Smooth muscle cell (in vitro differentiated cells): ENCODE data around the gene SURF4. TPM values are rescaled to one million over a fixed set of nuclear protein-coding genes. Genes with fewer than 3 reads are reported as not detected.

Experiments used
- DNase-seq: peaks from one replicate; lab custom pipeline; 2025; ENCODE audit not compliant: unreplicated experiment; lab: John Stamatoyannopoulos, UW
- H2AFZ ChIP-seq: fragments of 200-600 bp; sonication (generic); 2 replicates; pipeline ENCODE4 v1.6.0; 2016; ENCODE audit warnings: antibody characterized with exemption, low read depth, mild to moderate bottlenecking
- H3F3A ChIP-seq: fragments of 200-600 bp; sonication (generic); 2 replicates; pipeline ENCODE4 v1.6.0; 2017; ENCODE audit warnings: antibody characterized with exemption, low read depth
- H3K27ac ChIP-seq: fragments of 200-600 bp; sonication (generic); 2 replicates; pipeline ENCODE4 v1.5.1; 2016; ENCODE audit warnings: low read depth, mild to moderate bottlenecking
- H3K27me3 ChIP-seq: fragments of 200-600 bp; sonication (generic); 2 replicates; pipeline ENCODE4 v1.6.1; 2016; ENCODE audit warnings: low read depth, mild to moderate bottlenecking
- H3K36me3 ChIP-seq: fragments of 200-600 bp; sonication (generic); 2 replicates; pipeline ENCODE4 v1.5.1; 2016; ENCODE audit warnings: low read depth
- H3K4me1 ChIP-seq: fragments of 200-600 bp; sonication (generic); 2 replicates; pipeline ENCODE4 v1.5.1; 2016; ENCODE audit warnings: low read depth
- H3K4me2 ChIP-seq: fragments of 200-600 bp; sonication (generic); 2 replicates; pipeline ENCODE4 v1.6.0; 2016; ENCODE audit warnings: mild to moderate bottlenecking
- H3K4me3 ChIP-seq: fragments of 200-600 bp; sonication (generic); 2 replicates; pipeline ENCODE4 v1.5.1; 2016; ENCODE audit warnings: mild to moderate bottlenecking
- H3K79me2 ChIP-seq: fragments of 200-600 bp; sonication (generic); 2 replicates; pipeline ENCODE4 v1.6.0; 2016; ENCODE audit warnings: low read depth, mild to moderate bottlenecking
- H3K9ac ChIP-seq: fragments of 200-600 bp; sonication (generic); 2 replicates; pipeline ENCODE4 v1.6.0; 2016; ENCODE audit warnings: low read depth
- H3K9me3 ChIP-seq: fragments of 200-600 bp; sonication (generic); replicated peaks from 2 replicates; pipeline ENCODE4 v1.5.1; 2016; ENCODE audit warnings: low read depth
- H4K20me1 ChIP-seq: fragments of 200-600 bp; sonication (generic); 2 replicates; pipeline ENCODE4 v1.6.0; 2016; ENCODE audit warnings: low read depth
- WGBS: methylation state at CpG from one replicate; pipeline ENCODE4 v1.1.7; 2016; ENCODE audit warnings: low lambda C conversion rate; 5-methylcytosine and 5-hydroxymethylcytosine counted together
- polyA plus RNA-seq: library from polyadenylated mRNA; unstranded; fragments of >200 nt; fragmentation: Nextera tagmentation; extraction: Ambion mirVana; gene quantifications from 2 replicates; pipeline ENCODE4 v1.2.1, GENCODE V29; 2016
- total RNA-seq: library from RNA; depleted of rRNA; stranded (reverse); fragments of >200 nt; gene quantifications from 2 replicates; pipeline ENCODE4 v1.2.3, GENCODE V29; 2014
- TF ChIP-seq, protein P1 (sequence below): fragments of 200-600 bp; sonication (generic); IDR thresholded peaks from 2 replicates; pipeline ENCODE4 v1.5.1; 2017; ENCODE audit warnings: borderline replicate concordance, mild to moderate bottlenecking, antibody characterized with exemption; ENCODE audit not compliant: insufficient read depth, poor library complexity, severe bottlenecking

Gene SURF4
- total and polyA plus RNA-seq, 2 experiments from 2014 or later, result 353 to 396 TPM

DNA sequence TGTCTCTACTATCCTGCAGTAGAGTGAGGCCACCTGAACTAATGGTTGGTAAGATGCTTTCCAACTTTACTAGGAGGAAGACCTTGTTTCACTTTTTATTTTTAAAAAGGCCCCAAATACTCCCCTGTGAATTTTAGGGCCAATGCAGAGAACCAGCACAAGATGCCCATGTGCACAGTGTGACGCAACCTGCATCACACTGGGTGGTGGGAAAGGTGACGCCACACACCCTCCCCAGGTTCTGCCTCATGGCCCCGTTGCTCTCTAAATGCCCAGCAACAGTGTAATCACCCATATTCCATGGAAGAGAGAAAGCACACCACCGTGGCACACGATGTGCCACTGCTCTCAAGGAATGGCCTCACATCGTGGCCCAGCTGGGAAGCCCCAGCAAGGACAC, 6.4 kb downstream of the SURF4 start:
- H3K27me3 ChIP-seq, result no peaks in the 10 kb centered on the region
- WGBS, result 94% methylated on average over 6 of the region's 6 CpGs
- H3K9ac ChIP-seq, result no peak overlapping the region
- H3F3A ChIP-seq, result peaks cover 36% of the 10 kb centered on the region
- no peak overlapping the region for H3K27ac ChIP-seq
- DNase-seq, result no peak
- no peak overlapping the region for H2AFZ ChIP-seq
- peaks cover 13% of the 10 kb centered on the region for H3K36me3 ChIP-seq
- TF ChIP-seq, protein P1, sequence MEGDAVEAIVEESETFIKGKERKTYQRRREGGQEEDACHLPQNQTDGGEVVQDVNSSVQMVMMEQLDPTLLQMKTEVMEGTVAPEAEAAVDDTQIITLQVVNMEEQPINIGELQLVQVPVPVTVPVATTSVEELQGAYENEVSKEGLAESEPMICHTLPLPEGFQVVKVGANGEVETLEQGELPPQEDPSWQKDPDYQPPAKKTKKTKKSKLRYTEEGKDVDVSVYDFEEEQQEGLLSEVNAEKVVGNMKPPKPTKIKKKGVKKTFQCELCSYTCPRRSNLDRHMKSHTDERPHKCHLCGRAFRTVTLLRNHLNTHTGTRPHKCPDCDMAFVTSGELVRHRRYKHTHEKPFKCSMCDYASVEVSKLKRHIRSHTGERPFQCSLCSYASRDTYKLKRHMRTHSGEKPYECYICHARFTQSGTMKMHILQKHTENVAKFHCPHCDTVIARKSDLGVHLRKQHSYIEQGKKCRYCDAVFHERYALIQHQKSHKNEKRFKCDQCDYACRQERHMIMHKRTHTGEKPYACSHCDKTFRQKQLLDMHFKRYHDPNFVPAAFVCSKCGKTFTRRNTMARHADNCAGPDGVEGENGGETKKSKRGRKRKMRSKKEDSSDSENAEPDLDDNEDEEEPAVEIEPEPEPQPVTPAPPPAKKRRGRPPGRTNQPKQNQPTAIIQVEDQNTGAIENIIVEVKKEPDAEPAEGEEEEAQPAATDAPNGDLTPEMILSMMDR, result no peak
- H3K79me2 ChIP-seq, result peaks cover 95% of the 10 kb centered on the region
- no peaks in the 10 kb centered on the region for H3K9me3 ChIP-seq
- H4K20me1 ChIP-seq, result peaks cover 100% of the 10 kb centered on the region
- H3K4me3 ChIP-seq, result no peak overlapping the region
- peaks cover 12% of the 10 kb centered on the region for H3K4me1 ChIP-seq
- H3K4me2 ChIP-seq, result no peak overlapping the region

DNA sequence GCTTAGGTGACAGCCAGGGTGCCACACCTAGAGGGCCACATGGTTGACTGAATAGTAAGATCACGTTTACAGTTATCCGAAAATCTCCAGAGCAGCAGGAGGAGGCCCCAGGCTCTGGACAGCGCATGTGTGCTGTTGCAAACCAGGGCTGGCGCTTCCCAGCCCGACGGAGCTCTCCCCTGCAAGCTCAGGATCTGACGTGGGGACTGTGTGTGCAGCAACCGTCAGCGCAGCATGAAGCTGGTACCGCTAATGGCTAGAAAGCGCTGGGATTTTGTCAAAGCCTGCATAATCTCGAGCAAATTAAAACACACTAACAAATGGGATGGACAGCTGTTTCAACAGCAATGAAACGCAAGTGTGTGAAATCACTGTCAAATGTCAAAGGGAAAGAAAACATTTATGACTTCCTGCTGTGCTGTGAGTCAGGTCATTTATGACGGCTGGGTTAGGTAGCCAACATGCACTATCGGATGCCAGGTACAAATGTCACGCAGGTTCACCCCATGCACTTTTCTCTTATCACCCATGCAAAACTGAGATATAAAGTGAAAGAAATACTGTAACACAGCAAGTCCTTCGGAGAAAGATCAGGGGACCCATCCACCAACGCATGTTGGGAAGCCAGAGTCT, 7.5 kb downstream of the SURF4 start:
- Histone ChIP-seq H3K9ac (no peak overlapping the region), H4K20me1 (peaks cover 100% of the 10 kb centered on the region), H3K9me3 (no peaks in the 10 kb centered on the region), H2AFZ (no peak overlapping the region), H3K27ac (no peak overlapping the region), H3K36me3 (peaks cover 13% of the 10 kb centered on the region), H3F3A (peaks cover 32% of the 10 kb centered on the region), H3K79me2 (peaks cover 87% of the 10 kb centered on the region), H3K27me3 (no peaks in the 10 kb centered on the region), H3K4me2 (no peak overlapping the region), H3K4me3 (no peak overlapping the region), H3K4me1 (peaks cover 7% of the 10 kb centered on the region)
- TF ChIP-seq, protein P1, result no peak
- DNase-seq, result no peak
- 87% methylated on average over 18 of the region's 18 CpGs for WGBS

DNA sequence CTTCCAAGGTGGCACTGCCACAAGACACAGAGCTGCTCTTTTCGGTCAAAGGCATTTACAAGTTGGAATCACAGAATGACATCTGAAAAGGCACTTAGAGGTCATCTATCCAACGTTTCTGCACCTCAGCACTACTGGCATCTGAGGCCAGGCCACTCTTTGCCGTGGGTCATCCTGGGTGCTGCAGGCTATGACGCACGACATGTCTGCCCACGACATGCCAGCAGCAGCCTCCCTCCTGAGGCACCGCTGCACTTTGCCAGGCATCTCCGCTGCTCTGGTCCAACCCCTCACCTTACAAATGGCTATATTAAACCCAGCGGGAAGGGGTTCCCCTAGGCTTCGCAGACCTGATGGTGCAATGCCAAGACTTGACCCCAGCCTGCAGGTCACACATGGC, 8.1 kb downstream of the SURF4 start:
- peaks cover 35% of the 10 kb centered on the region for H3F3A ChIP-seq
- H3K9me3 ChIP-seq, result no peaks in the 10 kb centered on the region
- no peaks in the 10 kb centered on the region for H3K27me3 ChIP-seq
- no peak for DNase-seq
- 96% methylated on average over 10 of the region's 10 CpGs for WGBS
- no peak overlapping the region for H3K27ac ChIP-seq
- no peak overlapping the region for H3K4me2 ChIP-seq
- H2AFZ ChIP-seq, result no peak overlapping the region
- no peak overlapping the region for H3K4me3 ChIP-seq
- peaks cover 83% of the 10 kb centered on the region for H3K79me2 ChIP-seq
- H4K20me1 ChIP-seq, result peaks cover 100% of the 10 kb centered on the region
- H3K9ac ChIP-seq, result no peak overlapping the region
- peaks cover 7% of the 10 kb centered on the region for H3K4me1 ChIP-seq
- H3K36me3 ChIP-seq, result peaks cover 13% of the 10 kb centered on the region
- TF ChIP-seq, protein P1, result no peak

- TF ChIP-seq, protein P1, result no peak
- DNase-seq, result no peak
- peaks cover 7% of the 10 kb centered on the region for H3K4me1 ChIP-seq
- 96% methylated on average over 22 of the region's 22 CpGs for WGBS
- peaks cover 100% of the 10 kb centered on the region for H4K20me1 ChIP-seq
- H2AFZ ChIP-seq, result no peak overlapping the region
- peaks cover 14% of the 10 kb centered on the region for H3K36me3 ChIP-seq
- H3F3A ChIP-seq, result peaks cover 35% of the 10 kb centered on the region
- H3K4me2 ChIP-seq, result no peak overlapping the region
- no peaks in the 10 kb centered on the region for H3K9me3 ChIP-seq
- H3K9ac ChIP-seq, result no peak overlapping the region
- no peak overlapping the region for H3K4me3 ChIP-seq
- peaks cover 77% of the 10 kb centered on the region for H3K79me2 ChIP-seq
- H3K27me3 ChIP-seq, result no peaks in the 10 kb centered on the region
- H3K27ac ChIP-seq, result no peak overlapping the region
Measured at GRCh38 chr9:133367221-133367620, 8.6 kb downstream of the SURF4 start.
